Adrenal gland (tissue), 5 donors: Measurements from ENCODE around the gene TNRC18.

ENCODE experiments used
- POLR2A ChIP-seq, 2 donors: fragments of 450-650 bp; IDR thresholded peaks; one replicate each; pipeline ENCODE4 v1.6.1; 2017; ENCODE audit warnings: antibody characterized with exemption in 2 of 2, mild to moderate bottlenecking in 2 of 2, moderate library complexity in 1 of 2
- TF ChIP-seq, protein P1 (sequence below), 6 experiments: fragments of 450-650 bp in 4 of 6; fragments of 200-600 bp in 2 of 6; sonication (generic) in 1 of 6; IDR thresholded peaks; 1 replicate in 5 of 6; 2 replicates in 1 of 6; pipeline versions ENCODE4 v1.5.1 to v1.8.0; 2016 to 2021; ENCODE audit warnings: antibody characterized with exemption in 6 of 6, mild to moderate bottlenecking in 2 of 6, moderate library complexity in 1 of 6
- donor health status: DM: no; HTN: no; CAD: no.

DNA sequence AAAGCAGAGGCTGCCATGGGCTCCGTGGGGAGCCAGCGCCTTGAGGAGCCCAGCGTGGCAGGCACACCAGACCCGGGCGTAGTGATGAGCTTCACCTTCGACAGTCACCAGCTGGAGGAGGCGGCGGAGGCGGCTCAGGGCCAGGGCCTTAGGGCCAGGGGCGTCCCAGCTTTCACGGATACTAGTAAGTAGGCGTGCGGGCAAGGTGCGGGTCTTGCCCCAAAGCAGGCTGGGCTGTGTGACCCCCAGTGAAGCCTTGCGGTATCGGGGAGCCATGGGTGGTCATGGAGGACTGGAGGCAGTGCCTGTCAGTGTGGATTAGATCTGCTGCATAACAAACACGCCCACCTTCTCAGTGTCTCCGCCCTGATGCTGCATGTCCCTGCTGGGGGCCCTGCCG lies 135.8 kb downstream of the TNRC18 start:
- TF ChIP-seq, protein P1, sequence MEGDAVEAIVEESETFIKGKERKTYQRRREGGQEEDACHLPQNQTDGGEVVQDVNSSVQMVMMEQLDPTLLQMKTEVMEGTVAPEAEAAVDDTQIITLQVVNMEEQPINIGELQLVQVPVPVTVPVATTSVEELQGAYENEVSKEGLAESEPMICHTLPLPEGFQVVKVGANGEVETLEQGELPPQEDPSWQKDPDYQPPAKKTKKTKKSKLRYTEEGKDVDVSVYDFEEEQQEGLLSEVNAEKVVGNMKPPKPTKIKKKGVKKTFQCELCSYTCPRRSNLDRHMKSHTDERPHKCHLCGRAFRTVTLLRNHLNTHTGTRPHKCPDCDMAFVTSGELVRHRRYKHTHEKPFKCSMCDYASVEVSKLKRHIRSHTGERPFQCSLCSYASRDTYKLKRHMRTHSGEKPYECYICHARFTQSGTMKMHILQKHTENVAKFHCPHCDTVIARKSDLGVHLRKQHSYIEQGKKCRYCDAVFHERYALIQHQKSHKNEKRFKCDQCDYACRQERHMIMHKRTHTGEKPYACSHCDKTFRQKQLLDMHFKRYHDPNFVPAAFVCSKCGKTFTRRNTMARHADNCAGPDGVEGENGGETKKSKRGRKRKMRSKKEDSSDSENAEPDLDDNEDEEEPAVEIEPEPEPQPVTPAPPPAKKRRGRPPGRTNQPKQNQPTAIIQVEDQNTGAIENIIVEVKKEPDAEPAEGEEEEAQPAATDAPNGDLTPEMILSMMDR (IDR thresholded peaks at IDR 0.05): no peak
- TF ChIP-seq POLR2A (IDR thresholded peaks at IDR 0.05): no peak
